Psoas muscle (tissue), 8 donors: ENCODE data around the gene ATP7B. TPM values are rescaled to one million over a fixed set of nuclear protein-coding genes. Genes with fewer than 3 reads are reported as not detected.

ENCODE experiments used
- ATAC-seq, 4 donors: fragments of 200-7000 bp; cut with Tn5 transposase; one replicate each; pipeline ENCODE4 v1.9.1; 2020; ENCODE audit warnings: moderate library complexity in 3 of 4, mild to moderate bottlenecking in 2 of 4
- DNase-seq, 2 donors: peaks; one replicate each; pipeline ENCODE4 v3.0.0-alpha.2; 2020
- H3K27ac ChIP-seq: fragments of 200-600 bp; one replicate; pipeline ENCODE4 v1.8.0; 2022
- H3K27me3 ChIP-seq, 3 donors: fragments of 200-600 bp in 1 of 3; one replicate each; pipeline versions ENCODE4 v1.6.1 to v1.8.0; 2013 to 2022; ENCODE audit warnings: low read length in 2 of 3, mild to moderate bottlenecking in 2 of 3, moderate library complexity in 1 of 3; ENCODE audit not compliant: insufficient read depth in 3 of 3
- H3K36me3 ChIP-seq, 2 donors: fragments of 200-600 bp in 1 of 2; one replicate each; pipeline versions ENCODE4 v1.6.1 to v1.8.0; 2013 to 2022; ENCODE audit warnings: low read depth in 1 of 2, mild to moderate bottlenecking in 1 of 2, moderate library complexity in 1 of 2; ENCODE audit not compliant: insufficient read depth in 1 of 2
- H3K4me1 ChIP-seq: fragments of 200-600 bp; one replicate; pipeline ENCODE4 v1.8.0; 2022
- H3K4me3 ChIP-seq: fragments of 200-600 bp; one replicate; pipeline ENCODE4 v1.8.0; 2022; ENCODE audit warnings: mild to moderate bottlenecking
- H3K9me3 ChIP-seq: fragments of 200-600 bp; one replicate; pipeline ENCODE4 v1.8.0; 2022
- CTCF ChIP-seq: fragments of 200-600 bp; IDR thresholded peaks from one replicate; pipeline ENCODE4 v1.8.0; 2022; ENCODE audit warnings: antibody characterized with exemption
- WGBS, 3 donors: extraction: QIAGEN DNeasy Blood & Tissue Kit; methylation state at CpG; one replicate each; pipeline versions ENCODE4 v1.1.6 to v1.1.7; 2013; 5-methylcytosine and 5-hydroxymethylcytosine counted together
- intact Hi-C, 2 donors: fragments of 100-400 bp; cut with DNase I; formaldehyde crosslinking; loops; one replicate each; pipeline versions ENCODE4 v1.11.0 to v1.14.2; 2022
- polyA plus RNA-seq, 3 donors: library from polyadenylated mRNA; stranded (reverse); fragments of 200-250 nt; gene quantifications; one replicate each; pipeline ENCODE4 v1.2.3, GENCODE V29; 2013
- total RNA-seq, 4 donors: library from RNA; stranded (reverse); fragmentation: NEBNext Ultra II Directional in 2 of 4; extraction: Animal tissue kit (Norgen Biotek cat#: 25700) in 2 of 4; gene quantifications; one replicate each; pipeline versions ENCODE4 v1.2.1 to v1.2.4, GENCODE V29; 2021 to 2023
- donor health status: healthy with polysubstance abuse.
- donor health status: DM: no; HTN: no; CAD: no; lungs with moderate emphysema.
- donor health status: Bipolar disorder and iron deficiency.
- donor health status: healthy.
- donor health status: DM: yes; HTN: yes; CAD: no.
- donor health status: DM: no; HTN: no; CAD: no.
- donor health status: DM: no; HTN: no; CAD: no.
- donor health status: DM: yes; HTN: yes; CAD: no.

The ATP7B gene
- total and polyA plus RNA-seq, 7 donors = 0.72 to 3.5 (median 1.3) TPM

DNA sequence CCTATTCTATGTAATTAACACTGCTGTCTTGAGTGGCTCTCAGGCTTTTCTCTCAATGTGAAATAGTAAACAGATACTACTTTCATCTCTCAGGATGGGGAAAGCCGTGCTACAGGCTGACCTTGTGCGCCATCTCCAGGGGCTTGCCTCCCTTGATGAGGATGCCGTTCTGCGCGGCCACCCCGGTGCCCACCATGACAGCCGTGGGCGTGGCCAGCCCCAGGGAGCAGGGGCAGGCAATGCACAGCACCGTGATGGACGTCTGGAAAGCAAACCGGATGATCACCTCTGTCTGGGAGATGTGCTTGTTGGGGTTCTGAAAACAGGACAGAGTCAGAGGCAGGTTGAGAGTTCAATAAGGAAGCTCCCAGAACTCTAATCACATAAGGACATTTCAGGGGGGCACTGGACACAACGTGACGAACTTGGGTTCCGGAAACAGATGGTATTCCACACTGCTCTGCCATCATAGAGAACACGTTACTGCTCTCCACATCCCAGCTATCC lies 65.0 kb downstream of the ATP7B start:
- Histone ChIP-seq H3K36me3 (peaks cover 0 to 43% of the 10 kb centered on the region in 2 donors), H3K9me3 (no peaks in the 10 kb centered on the region), H3K27me3 (no peaks in the 10 kb centered on the region), H3K4me1 (no peaks in the 10 kb centered on the region), H3K27ac (no peak overlapping the region), H3K4me3 (no peak overlapping the region)
- intact Hi-C loops = no loop called here
- 86 to 94% (median 91%) methylated on average over 15 of the region's 15 CpGs for WGBS, 3 donors
- no peak for ATAC-seq
- no peak for TF ChIP-seq CTCF
- no peak for DNase-seq

GRCh38 chr13:51945149-51945548 lies 66.1 kb downstream of the ATP7B start:
- peaks cover 0 to 53% of the 10 kb centered on the region in 2 donors for H3K36me3 ChIP-seq
- no peak for DNase-seq
- intact Hi-C loops = no loop called here
- no peak overlapping the region for H3K27ac ChIP-seq
- TF ChIP-seq CTCF = no peak
- no peak for ATAC-seq
- H3K4me3 ChIP-seq = no peak overlapping the region
- H3K27me3 ChIP-seq = no peaks in the 10 kb centered on the region
- H3K9me3 ChIP-seq = no peaks in the 10 kb centered on the region
- 82 to 88% (median 83%) methylated on average over 12 of the region's 12 CpGs for WGBS, 3 donors
- no peaks in the 10 kb centered on the region for H3K4me1 ChIP-seq

DNA sequence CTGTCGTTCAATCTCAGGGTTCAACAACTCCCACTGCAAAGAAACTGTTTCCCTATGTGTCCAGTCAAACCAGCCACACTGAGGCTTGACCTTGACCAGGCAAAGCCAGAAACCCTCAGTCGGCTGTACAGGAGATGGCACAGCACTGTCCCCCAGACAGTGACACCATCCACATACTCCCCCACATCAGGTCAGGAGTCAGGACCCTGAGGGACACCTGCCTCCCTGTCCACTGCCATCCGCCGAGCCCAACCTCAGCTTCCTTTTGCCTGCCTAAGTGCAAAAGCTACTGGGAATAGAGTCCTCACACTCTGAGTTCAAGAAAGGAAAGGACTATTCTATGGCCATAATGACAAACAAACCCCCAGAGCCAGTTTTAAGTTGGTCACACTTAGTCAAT lies 66.8 kb downstream of the ATP7B start:
- H3K36me3 ChIP-seq = peaks cover 0 to 55% of the 10 kb centered on the region in 2 donors
- H3K9me3 ChIP-seq = no peaks in the 10 kb centered on the region
- intact Hi-C loops = no loop called here
- H3K27ac ChIP-seq = no peak overlapping the region
- H3K27me3 ChIP-seq = no peaks in the 10 kb centered on the region
- no peak overlapping the region for H3K4me3 ChIP-seq
- H3K4me1 ChIP-seq = no peaks in the 10 kb centered on the region
- ATAC-seq (no peak), DNase-seq (no peak)
- TF ChIP-seq CTCF = no peak
- WGBS, 3 donors = 85 to 89% (median 87%) methylated on average over 4 of the region's 4 CpGs

- Histone ChIP-seq H3K36me3 (peaks cover 0 to 58% of the 10 kb centered on the region in 2 donors), H3K27me3 (no peaks in the 10 kb centered on the region), H3K4me3 (no peak overlapping the region), H3K4me1 (no peaks in the 10 kb centered on the region), H3K27ac (no peak overlapping the region), H3K9me3 (no peaks in the 10 kb centered on the region)
- TF ChIP-seq CTCF = no peak
- no peak for DNase-seq
- WGBS, 3 donors = 79 to 88% (median 86%) methylated on average over 8 of the region's 8 CpGs
- no peak for ATAC-seq
- intact Hi-C loops = no loop called here
Measured at GRCh38 chr13:51943721-51944120, 67.5 kb downstream of the ATP7B start.

DNA sequence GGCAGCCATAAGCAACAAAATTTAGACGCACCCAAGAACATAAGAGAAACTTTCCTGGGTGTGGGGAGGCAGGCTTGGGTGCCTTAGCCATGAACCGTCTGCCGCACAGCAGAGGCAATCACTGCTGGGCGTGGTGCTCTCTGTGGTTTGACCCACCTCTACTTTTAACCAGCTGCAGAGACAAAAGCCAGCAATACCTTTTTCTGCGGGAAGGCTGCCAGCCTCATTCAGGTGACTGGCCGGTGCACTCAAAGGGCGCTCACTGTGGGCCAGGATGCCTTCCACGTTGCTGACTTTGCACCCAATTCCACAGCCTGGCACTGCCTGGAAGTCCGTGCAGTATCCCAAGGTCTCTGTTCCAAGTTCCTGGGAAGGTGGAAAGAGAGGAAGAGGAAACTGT lies 69.1 kb downstream of the ATP7B start:
- no peaks in the 10 kb centered on the region for H3K4me1 ChIP-seq
- H3K36me3 ChIP-seq = peaks cover 0 to 64% of the 10 kb centered on the region in 2 donors
- no peak overlapping the region for H3K4me3 ChIP-seq
- 76 to 92% (median 84%) methylated on average over 9 of the region's 9 CpGs for WGBS, 3 donors
- no peaks in the 10 kb centered on the region for H3K9me3 ChIP-seq
- ATAC-seq (no peak), DNase-seq (no peak)
- intact Hi-C loops = no loop called here
- no peak for TF ChIP-seq CTCF
- H3K27ac ChIP-seq = no peak overlapping the region
- no peaks in the 10 kb centered on the region for H3K27me3 ChIP-seq
